Stimulated activated effector memory CD8-positive, alpha-beta T cell treated with anti-CD3 and anti-CD28 coated beads, Interleukin-12 subunit alpha, Interleukin-12 subunit beta, amount 100 ng/mL, for 72 hours (primary cell): ENCODE measurements around the gene SIGLEC11.
"Not testable (repeated sequence)": the region's sequence is repeated elsewhere in the genome, so short reads cannot be mapped to it uniquely, and the experiment has no call there.

ENCODE experiments used
- ATAC-seq: fragments of 150-1000 bp; cut with Tn5 transposase; 2 replicates; pipeline ENCODE4 v1.10.0; 2021
- DNase-seq, 2 donors: peaks; one replicate each; pipeline ENCODE4 v3.0.0; 2021 to 2022; ENCODE audit warnings: low spot score in 2 of 2
- H3K27ac Mint-ChIP-seq: one replicate; pipeline ENCODE4 v1.8.0; 2022; ENCODE audit warnings: mild to moderate bottlenecking, mixed read lengths
- H3K36me3 Mint-ChIP-seq: one replicate; pipeline ENCODE4 v1.8.0; 2022; ENCODE audit warnings: mild to moderate bottlenecking, mixed read lengths
- H3K4me1 Mint-ChIP-seq: one replicate; pipeline ENCODE4 v1.8.0; 2022; ENCODE audit warnings: mixed read lengths
- H3K4me3 Mint-ChIP-seq: one replicate; pipeline ENCODE4 v1.8.0; 2022; ENCODE audit warnings: mild to moderate bottlenecking, mixed read lengths
- H3K9me3 Mint-ChIP-seq: one replicate; pipeline ENCODE4 v1.8.0; 2022; ENCODE audit warnings: mixed read lengths

SIGLEC11 gene

GRCh38 chr19:49927526-49928264 lies 33.3 kb downstream of the SIGLEC11 start:
- peak overlapping the region; percentile 97 for H3K27ac Mint-ChIP-seq
- H3K9me3 Mint-ChIP-seq: no peaks in the 10 kb centered on the region
- H3K4me1 Mint-ChIP-seq: peaks cover 86% of the 10 kb centered on the region
- peaks cover 100% of the 10 kb centered on the region for H3K36me3 Mint-ChIP-seq
- no peak for ATAC-seq
- DNase-seq: no peak
- H3K4me3 Mint-ChIP-seq: peak overlapping the region; percentile 93

DNA sequence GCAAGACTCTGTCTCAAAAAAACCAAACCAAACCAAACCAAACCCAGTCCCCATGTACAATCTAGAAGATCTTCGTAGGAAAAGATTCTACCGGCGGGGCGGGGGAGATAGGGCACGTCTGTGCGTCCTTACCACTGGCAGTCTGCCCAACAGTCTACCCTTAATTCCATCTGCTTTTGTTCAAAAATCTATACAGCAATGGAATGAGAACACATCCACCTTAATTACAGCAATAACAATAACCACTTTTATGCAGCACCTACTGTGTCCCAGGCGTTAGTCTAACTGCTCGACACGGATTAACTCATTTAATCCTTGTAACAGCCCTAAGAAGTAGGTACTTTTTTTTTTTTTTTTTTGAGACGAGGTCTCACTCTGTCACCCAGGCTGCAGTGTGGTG lies 34.5 kb downstream of the SIGLEC11 start:
- Mint-ChIP-seq H3K9me3 (no peaks in the 10 kb centered on the region), H3K36me3 (peaks cover 100% of the 10 kb centered on the region), H3K27ac (no peak overlapping the region), H3K4me1 (peaks cover 86% of the 10 kb centered on the region), H3K4me3 (peak overlapping the region; percentile 93)
- DNase-seq: no peak
- no peak for ATAC-seq

GRCh38 chr19:49925486-49925885 lies 35.5 kb downstream of the SIGLEC11 start:
- ATAC-seq (no peak), DNase-seq (no peak)
- Mint-ChIP-seq H3K9me3 (no peaks in the 10 kb centered on the region), H3K4me3 (no peak overlapping the region), H3K36me3 (peaks cover 100% of the 10 kb centered on the region), H3K27ac (no peak overlapping the region), H3K4me1 (peaks cover 86% of the 10 kb centered on the region)

DNA sequence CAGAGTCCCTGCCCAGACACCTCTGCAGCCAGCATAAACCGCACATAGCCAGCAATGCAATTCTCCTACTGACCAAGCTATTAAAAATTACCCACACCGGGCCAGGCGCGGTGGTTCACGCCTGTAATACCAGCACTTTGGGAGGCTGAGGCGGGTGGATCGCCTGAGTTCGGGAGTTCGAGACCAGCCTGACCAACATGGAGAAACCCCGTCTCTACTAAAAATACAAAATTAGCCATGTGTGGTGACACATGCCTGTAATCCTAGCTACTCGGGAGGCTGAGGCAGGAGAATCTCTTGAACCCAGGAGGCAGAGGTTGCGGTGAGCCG lies 36.1 kb downstream of the SIGLEC11 start:
- Mint-ChIP-seq H3K4me1 (peaks cover 83% of the 10 kb centered on the region), H3K36me3 (peaks cover 100% of the 10 kb centered on the region), H3K27ac (peak overlapping the region; percentile 67)
- not testable (repeated sequence) for H3K9me3 Mint-ChIP-seq, H3K4me3 Mint-ChIP-seq, DNase-seq, ATAC-seq

DNA sequence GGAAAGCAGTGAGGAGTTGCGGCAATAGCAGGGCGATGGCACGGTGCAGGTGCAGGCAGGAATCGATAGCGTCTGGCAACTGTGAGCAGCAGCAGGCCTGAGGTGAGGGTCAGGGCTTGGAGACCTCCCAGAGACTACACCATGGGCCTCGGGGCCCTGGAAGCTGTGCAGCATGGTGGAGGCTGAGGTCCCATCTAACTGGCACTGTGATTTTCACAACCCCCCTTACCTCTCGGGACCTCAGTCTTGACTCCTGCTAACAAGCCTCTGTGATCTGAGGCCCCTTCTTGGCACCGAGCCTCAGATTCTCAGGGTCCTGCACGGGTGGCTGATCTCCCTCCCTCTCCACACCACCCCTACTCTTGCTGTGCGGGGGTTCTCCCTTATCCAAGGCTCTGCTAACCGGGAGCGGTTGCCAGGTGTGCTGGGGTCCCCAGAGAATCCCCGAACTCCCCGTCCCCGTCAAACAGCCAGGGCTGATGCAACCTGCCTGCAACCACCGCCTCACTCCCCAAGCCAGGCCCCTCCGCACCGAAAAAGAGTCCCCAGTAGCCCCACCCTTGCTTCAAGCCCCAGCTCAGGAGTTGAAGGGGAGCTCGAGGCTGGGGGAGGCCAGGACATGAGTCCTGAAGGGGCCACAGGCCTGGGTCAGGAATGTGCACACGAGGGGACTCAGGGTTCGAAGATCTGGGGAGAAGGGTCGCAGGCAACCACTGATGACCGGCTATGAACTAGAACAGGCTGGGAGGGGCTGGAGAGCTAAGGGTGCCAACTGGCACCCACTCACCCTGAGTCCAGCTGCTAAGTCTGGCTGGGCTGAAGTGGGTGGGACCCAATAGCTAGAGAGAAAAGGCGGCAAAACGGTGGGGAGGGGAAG lies 36.7 kb downstream of the SIGLEC11 start:
- H3K36me3 Mint-ChIP-seq: peaks cover 100% of the 10 kb centered on the region
- H3K9me3 Mint-ChIP-seq: no peaks in the 10 kb centered on the region
- H3K4me1 Mint-ChIP-seq: peaks cover 83% of the 10 kb centered on the region
- DNase-seq: no peak
- no peak overlapping the region for H3K4me3 Mint-ChIP-seq
- ATAC-seq: no peak
- peak overlapping the region; percentile 88 for H3K27ac Mint-ChIP-seq

DNA sequence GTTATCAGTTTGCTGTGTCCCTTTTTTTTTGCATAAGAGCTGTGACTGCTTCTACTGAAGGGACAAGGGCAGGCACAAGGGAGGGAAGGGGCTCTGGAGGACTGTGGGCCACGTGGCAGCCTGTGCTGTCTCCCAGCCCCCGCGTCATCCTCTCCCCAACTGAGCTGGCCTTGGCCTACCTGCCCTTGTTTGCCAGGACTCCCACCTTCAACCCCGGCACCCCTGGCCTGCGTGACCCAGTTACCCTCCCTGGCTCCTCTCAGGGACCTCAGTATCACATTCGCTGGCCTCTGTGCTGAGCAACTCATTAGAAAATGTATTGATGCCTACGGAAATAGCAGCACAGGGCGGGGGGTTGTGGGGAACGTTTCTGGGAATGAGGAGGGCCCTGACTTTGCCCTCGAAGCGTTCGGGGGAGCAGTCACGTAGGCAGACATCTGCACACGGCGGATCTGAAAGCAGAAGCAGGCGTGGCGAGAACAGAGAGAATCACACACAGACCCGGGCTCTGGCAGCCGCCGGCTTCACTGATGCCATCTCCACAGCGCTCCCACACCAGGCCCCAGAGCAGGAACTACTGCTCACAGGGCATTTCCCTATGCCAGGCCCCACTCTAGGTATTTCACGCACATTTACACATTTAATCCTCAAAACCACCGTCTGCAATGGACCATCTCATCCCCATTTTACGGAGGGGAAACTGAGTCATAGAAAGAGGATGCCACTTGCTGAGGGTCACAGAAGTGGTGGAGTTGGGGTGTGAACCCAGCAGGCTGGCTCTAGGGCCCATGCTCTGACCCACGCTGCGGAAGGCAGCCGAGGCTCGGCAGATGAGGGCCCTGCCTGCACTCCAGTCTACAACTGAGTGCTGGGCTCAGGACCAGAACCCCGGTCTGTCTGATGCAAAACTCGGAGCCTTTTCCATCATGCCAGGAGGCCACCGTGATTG lies 37.6 kb downstream of the SIGLEC11 start:
- no peak for DNase-seq
- Mint-ChIP-seq H3K4me1 (peaks cover 76% of the 10 kb centered on the region), H3K27ac (peak overlapping the region; percentile 88), H3K9me3 (no peaks in the 10 kb centered on the region), H3K36me3 (peaks cover 100% of the 10 kb centered on the region), H3K4me3 (peak overlapping the region; percentile 51)
- ATAC-seq: no peak

DNA sequence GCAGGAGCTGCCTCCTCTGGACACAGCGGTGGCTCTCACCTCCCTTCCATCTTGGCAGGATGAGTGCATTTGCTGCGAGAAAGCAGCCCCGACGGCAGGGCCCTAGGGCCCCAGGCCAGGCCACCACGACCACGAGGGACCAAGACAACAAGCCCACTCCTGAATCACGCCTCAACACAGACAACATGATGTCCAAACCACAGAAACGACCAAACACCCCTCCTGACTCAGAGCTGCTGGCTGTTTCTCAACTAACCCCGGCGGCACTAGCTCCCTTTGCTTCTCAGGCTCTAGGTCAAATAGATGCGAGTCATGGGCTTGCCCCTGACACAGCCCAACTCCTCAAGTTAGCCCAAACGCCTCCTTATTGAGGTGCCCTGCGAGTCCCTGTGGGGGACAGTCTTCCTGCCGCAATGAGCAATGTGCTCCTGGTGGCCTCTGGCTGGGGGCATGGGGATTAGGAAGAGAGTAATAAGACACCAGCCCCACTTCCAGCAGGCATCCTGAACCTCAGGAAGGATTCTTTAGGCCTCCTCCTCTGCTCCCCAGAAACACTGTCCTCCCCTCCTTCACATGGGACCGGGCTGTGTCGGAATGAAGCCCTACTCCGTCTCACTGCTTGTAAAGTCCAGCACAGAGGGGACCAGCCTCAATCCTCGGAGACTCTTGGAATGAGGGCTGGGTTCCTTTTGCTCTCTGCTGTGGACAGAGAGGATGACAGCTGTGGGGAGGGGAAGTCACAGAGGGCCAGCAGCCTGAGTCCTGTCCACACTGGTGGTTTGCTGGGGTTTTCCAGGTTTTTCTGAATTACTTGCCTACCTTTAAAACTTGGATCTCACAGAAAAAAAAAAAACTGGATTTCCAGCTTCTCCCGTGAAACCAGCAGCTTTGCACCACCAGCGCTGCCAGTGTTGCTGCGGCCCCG lies 38.8 kb downstream of the SIGLEC11 start:
- ATAC-seq (peak; percentile 87), DNase-seq (no peak)
- peaks cover 69% of the 10 kb centered on the region for H3K4me1 Mint-ChIP-seq
- H3K27ac Mint-ChIP-seq: peak overlapping the region; percentile 88
- peaks cover 100% of the 10 kb centered on the region for H3K36me3 Mint-ChIP-seq
- no peaks in the 10 kb centered on the region for H3K9me3 Mint-ChIP-seq
- peak overlapping the region; percentile 51 for H3K4me3 Mint-ChIP-seq

DNA sequence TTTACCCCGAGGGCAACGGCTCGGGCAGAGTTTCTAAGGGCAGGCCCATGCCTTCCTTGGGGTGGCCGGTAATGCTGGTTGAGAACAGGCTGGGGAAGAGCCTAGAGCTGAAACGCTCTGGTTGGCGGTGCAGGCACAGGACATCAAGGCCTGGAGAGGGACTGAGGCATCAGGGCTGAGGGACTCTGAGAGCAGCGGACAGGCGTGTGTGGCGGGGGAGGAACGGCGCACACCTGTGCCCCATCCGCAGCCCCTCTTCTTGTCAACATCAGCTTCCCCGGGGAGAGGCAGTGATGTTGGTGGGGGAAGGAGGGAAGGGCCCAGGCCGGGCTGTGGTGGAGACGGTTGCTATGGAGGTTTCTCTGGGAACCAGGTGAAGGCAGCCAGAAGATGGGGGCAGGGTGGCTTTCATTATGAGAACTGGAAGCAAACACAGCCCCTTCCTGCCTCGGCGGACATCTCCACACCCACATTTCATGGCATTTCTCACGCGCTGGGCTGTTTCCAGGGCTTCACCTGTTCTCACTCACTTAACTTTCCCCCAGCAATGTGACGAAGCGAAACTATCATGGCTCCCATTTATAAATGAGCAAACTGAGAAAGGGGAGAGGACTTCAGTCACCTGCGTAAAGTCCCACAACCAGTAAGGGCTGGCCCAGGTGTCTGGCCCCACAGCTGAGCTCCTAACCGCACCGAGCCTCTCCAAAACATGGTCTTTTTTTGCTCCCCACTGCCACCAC lies 40.2 kb downstream of the SIGLEC11 start:
- peaks cover 100% of the 10 kb centered on the region for H3K36me3 Mint-ChIP-seq
- H3K4me3 Mint-ChIP-seq: peak overlapping the region; percentile 51
- H3K4me1 Mint-ChIP-seq: peaks cover 66% of the 10 kb centered on the region
- H3K27ac Mint-ChIP-seq: peak overlapping the region; percentile 88
- no peak for ATAC-seq
- no peaks in the 10 kb centered on the region for H3K9me3 Mint-ChIP-seq
- no peak for DNase-seq

DNA sequence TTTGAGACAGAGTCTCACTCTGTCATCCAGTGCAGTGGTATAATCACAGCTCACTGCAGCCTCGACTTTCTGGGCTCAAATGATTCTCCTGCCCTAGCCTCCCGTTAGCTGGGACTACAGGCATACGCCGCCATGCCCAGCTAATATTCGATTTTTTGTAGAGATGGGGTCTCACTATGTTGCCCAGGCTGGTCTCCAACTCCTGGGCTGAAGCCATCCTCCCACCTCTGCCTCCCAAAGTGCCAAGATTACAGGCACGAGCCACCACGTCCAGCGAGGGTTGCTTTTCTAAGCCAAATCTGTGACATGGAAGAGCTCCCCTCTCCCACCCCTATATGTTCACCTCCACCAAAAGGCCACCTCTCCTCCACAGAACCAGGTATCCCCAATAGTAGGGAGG lies 42.9 kb downstream of the SIGLEC11 start:
- no peak for DNase-seq
- Mint-ChIP-seq H3K9me3 (no peaks in the 10 kb centered on the region), H3K4me1 (peaks cover 71% of the 10 kb centered on the region), H3K27ac (peak overlapping the region; percentile 58), H3K4me3 (no peak overlapping the region), H3K36me3 (peaks cover 100% of the 10 kb centered on the region)
- ATAC-seq: no peak

DNA sequence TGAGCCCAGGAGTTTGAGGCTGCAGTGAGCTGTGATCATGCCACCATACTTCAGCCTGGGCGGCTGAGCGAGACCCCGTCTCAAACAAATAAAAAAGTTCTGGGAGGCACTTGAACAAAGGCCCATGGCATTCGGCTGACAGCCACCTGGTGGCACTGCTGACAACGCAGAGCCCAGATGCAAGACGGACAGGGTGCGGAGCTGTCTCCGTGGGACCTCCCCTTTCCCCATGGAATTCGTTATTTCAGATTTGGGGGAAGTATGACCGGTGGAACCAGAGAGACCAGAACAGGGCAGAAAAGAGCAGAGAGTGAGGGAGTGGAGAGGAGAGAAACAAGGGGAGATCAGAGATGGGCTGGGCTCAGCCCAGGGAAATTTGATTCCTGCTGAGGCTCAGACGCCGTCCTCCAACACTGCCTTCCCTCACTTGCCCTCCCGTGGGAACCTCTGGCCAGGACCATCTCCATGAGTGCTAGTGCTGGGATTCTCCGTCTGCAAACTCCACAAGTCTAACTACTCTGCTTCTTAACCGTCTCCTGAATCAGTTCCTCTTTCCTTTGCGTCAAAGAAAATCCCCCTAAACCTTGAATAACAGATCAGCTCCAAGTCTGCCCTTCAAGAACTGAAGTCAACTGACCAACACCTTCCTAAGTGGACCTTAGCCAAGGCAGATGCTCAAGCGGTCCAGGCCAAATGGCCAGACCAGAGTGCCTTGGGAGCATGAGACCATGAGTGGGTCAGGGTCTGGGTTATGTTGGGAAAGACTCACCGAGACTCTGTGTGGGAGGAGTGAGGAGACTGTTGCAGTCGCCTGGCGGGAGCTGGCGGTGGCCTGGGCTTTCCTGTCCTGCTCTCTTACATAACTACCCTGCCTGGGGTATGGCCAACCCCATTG lies 43.9 kb downstream of the SIGLEC11 start:
- DNase-seq (no peak), ATAC-seq (no peak)
- Mint-ChIP-seq H3K4me1 (peaks cover 70% of the 10 kb centered on the region), H3K36me3 (peaks cover 100% of the 10 kb centered on the region), H3K4me3 (no peak overlapping the region), H3K27ac (peak overlapping the region; percentile 86), H3K9me3 (no peaks in the 10 kb centered on the region)

DNA sequence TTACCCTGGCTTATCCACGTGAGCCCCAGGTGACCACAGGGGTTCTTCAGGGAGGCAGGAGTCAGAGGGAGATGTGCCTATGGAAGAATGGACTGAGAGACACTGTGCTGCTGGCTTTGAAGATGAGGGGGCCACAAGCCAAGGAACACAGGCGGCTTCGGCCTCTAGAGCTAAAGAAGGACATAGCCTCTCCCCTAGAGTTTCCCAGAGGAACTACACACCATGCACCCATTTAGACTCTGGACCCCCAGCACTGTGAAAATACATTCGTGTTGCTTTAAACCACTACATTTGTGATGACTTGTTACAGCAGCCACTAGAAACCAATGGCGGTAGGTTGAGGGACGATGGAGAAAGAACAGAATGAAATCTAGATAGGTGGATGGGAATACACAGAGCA lies 45.7 kb downstream of the SIGLEC11 start:
- H3K4me3 Mint-ChIP-seq: no peak overlapping the region
- no peak for DNase-seq
- H3K36me3 Mint-ChIP-seq: peaks cover 99% of the 10 kb centered on the region
- H3K4me1 Mint-ChIP-seq: peaks cover 66% of the 10 kb centered on the region
- no peaks in the 10 kb centered on the region for H3K9me3 Mint-ChIP-seq
- H3K27ac Mint-ChIP-seq: peak overlapping the region; percentile 81
- no peak for ATAC-seq

DNA sequence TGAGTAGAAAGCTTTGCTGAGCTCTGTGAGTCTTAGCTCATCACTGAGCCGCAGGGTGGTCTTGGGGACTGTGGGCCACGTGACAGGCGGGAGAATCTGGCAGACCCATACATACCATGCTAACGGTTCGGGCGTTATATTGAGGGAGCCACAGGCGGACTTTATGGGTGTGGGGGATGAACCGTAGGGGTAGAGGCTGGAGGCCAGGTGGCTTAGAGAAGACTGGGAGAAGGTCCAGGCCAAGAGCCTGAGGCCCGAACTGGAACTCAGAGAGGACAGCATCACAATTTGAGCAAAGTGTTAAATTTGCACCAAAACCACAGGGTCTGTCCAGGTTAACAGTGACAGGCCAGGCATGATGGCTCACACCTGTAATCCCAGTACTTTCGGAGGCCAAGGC lies 47.3 kb downstream of the SIGLEC11 start:
- H3K27ac Mint-ChIP-seq: peak overlapping the region; percentile 88
- H3K36me3 Mint-ChIP-seq: peaks cover 99% of the 10 kb centered on the region
- ATAC-seq (no peak), DNase-seq (no peak)
- no peaks in the 10 kb centered on the region for H3K9me3 Mint-ChIP-seq
- H3K4me3 Mint-ChIP-seq: peak overlapping the region; percentile 65
- peaks cover 65% of the 10 kb centered on the region for H3K4me1 Mint-ChIP-seq
